IPS-18a (cell line): ENCODE measurements around the gene ADPRM.

Experiments used
- H3K27ac ChIP-seq: one replicate; pipeline ENCODE4 v1.5.1; 2013; ENCODE audit warnings: low read length
- H3K27me3 ChIP-seq: one replicate; pipeline ENCODE4 v1.6.1; 2013; ENCODE audit warnings: mild to moderate bottlenecking, low read length; ENCODE audit not compliant: control insufficient read depth, insufficient read depth
- H3K36me3 ChIP-seq: one replicate; pipeline ENCODE4 v1.6.1; 2013; ENCODE audit warnings: low read depth, low read length; ENCODE audit not compliant: control insufficient read depth
- H3K4me1 ChIP-seq: one replicate; pipeline ENCODE4 v1.6.1; 2013; ENCODE audit warnings: low read depth, low read length; ENCODE audit not compliant: control insufficient read depth
- H3K4me3 ChIP-seq: one replicate; pipeline ENCODE4 v1.5.1; 2013; ENCODE audit warnings: low read length
- H3K9ac ChIP-seq: one replicate; pipeline ENCODE4 v1.6.1; 2013; ENCODE audit warnings: mild to moderate bottlenecking, low read length, moderate library complexity
- H3K9me3 ChIP-seq: one replicate; pipeline ENCODE4 v1.6.1; 2013; ENCODE audit warnings: low read depth, low read length; ENCODE audit not compliant: control insufficient read depth

ADPRM gene, protein sequence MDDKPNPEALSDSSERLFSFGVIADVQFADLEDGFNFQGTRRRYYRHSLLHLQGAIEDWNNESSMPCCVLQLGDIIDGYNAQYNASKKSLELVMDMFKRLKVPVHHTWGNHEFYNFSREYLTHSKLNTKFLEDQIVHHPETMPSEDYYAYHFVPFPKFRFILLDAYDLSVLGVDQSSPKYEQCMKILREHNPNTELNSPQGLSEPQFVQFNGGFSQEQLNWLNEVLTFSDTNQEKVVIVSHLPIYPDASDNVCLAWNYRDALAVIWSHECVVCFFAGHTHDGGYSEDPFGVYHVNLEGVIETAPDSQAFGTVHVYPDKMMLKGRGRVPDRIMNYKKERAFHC

DNA sequence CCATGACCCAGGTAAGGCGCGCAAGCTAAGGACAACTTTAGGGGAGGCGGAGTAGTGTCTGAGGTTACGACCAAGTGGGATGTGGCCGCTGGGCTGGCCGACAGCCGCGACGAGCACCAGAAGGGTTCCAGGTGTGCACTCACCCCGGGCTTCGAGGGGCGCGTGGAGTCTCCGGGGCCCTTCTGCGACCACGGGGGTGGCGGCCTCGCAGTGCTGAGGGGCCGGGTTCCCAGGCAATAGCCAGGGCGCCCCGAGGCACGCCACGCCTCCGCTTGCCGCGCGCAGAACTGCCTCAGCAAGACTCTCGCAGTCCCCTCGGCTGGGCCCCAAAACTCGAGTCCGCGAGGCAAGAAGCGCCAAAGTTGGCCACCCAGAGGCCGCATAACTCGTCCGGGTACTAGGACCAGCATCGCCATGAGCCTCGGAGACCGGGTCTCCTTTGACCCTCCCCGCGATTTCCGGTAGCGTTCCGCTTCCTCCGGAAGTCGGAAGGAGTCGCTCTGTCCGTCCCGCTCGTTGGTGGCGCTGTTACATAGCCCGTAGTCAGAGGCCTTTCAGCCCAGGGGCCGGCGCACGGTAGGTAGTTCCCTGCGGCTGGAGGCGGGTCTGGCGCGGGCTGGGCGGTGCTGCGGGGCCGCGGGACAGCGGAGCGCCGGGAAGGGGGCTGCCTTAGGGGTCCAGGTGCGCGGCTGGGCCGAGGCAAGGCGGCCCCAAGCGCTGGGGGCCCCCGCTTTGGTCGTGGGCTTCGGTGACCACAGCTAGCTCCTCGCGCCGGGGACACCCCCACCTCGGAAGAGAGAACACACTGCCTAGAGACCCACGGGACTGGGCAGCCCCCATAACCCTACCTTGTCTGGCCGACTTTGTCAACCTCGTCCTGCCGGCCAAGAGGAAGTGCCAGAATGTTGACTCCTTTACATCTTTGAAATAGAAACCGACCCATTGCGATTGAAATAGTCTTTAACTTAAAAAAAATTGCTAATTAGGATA, at the start of gene ADPRM, which contains the start of gene SCO1:
Gene ADPRM, plus strand, starts transcription at position 503 of the 990 bp plus-strand sequence. CDS start 7,333 bp downstream, outside the sequence.
Gene SCO1, minus strand, starts transcription at position 442 of the 990 bp plus-strand sequence. Its CDS starts 26 bp downstream, at position 416.
- Histone ChIP-seq H3K9me3 (no peaks in the 10 kb centered on the region), H3K9ac (peak within 1 kb of the TSS; percentile 89), H3K4me3 (peak within 1 kb of the TSS; percentile 95), H3K4me1 (no peaks in the 10 kb centered on the region), H3K36me3 (peaks cover 30% of the 10 kb centered on the region), H3K27me3 (no peaks in the 10 kb centered on the region), H3K27ac (peak within 1 kb of the TSS; percentile 64)

DNA sequence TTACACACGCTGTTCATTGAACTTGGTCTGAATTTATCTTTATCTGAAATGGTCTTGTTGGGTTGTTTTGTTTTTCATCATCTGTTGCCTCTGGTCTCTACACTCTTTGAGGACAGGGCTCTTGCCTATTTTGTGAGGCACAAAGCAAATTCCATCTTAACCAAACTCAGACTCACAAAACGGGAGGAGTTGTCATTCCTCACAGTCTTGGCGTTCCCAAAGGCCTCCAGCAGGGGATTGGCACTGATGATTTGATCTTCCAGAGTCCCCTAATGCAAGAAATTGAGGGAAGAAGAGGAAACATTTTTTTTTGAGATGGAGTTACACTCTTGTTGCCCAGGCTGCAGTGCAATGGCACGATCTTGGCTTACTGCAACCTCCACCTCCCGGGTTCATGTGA, 49.0 kb upstream of the ADPRM start:
- no peaks in the 10 kb centered on the region for H3K4me1 ChIP-seq
- no peak overlapping the region for H3K27ac ChIP-seq
- H3K9me3 ChIP-seq: no peaks in the 10 kb centered on the region
- H3K4me3 ChIP-seq: no peak overlapping the region
- no peaks in the 10 kb centered on the region for H3K36me3 ChIP-seq
- H3K27me3 ChIP-seq: no peaks in the 10 kb centered on the region
- no peak overlapping the region for H3K9ac ChIP-seq

- Histone ChIP-seq H3K9me3 (no peaks in the 10 kb centered on the region), H3K9ac (no peak overlapping the region), H3K4me3 (no peak overlapping the region), H3K4me1 (no peaks in the 10 kb centered on the region), H3K27ac (no peak overlapping the region), H3K27me3 (no peaks in the 10 kb centered on the region), H3K36me3 (no peaks in the 10 kb centered on the region)
Observed at GRCh38 chr17:10648956-10649355, 48.4 kb upstream of the ADPRM start.

DNA sequence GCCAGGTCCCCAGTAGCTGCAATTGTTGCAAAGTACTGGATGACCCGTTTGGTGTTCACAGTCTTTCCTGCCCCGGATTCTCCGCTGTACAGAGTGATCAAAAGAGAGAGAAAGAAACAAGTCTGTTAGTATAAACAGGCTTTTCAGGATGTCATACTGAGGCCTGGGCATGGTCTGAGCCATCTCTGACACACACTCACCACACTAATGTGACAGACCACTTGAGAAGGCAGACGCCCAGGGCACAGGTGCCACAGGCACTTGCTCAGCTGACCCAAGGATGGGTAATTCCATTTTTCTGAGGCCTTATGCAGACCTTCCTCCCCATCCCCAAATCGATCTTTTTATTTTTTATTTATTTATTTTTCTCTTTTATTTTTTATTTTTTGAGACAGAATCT, 47.8 kb upstream of the ADPRM start:
- no peaks in the 10 kb centered on the region for H3K4me1 ChIP-seq
- H3K36me3 ChIP-seq: no peaks in the 10 kb centered on the region
- no peak overlapping the region for H3K27ac ChIP-seq
- H3K4me3 ChIP-seq: no peak overlapping the region
- no peaks in the 10 kb centered on the region for H3K27me3 ChIP-seq
- H3K9me3 ChIP-seq: no peaks in the 10 kb centered on the region
- H3K9ac ChIP-seq: no peak overlapping the region

DNA sequence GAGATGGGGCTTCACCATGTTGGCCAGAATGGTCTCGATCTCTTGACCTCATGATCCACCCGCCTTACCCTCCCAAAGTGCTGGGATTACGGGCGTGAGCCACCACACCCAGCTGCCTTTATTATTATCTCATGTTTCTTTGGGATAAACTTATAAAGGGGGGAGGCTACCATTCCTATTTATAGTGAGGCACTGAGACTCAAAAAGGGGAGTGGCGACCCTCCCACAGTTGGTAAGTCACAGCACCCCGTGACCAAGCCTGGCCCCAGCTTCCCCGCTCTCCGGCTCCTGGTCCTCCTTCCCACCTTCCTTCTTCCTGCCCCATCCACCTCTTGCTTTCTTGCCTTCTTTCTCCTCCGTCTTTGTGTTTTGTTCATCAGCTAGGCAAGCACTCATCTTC, 45.5 kb upstream of the ADPRM start:
- Histone ChIP-seq H3K9ac (no peak overlapping the region), H3K4me1 (no peaks in the 10 kb centered on the region), H3K36me3 (no peaks in the 10 kb centered on the region), H3K4me3 (no peak overlapping the region), H3K27me3 (no peaks in the 10 kb centered on the region), H3K27ac (no peak overlapping the region), H3K9me3 (no peaks in the 10 kb centered on the region)

- Histone ChIP-seq H3K9me3 (no peaks in the 10 kb centered on the region), H3K36me3 (no peaks in the 10 kb centered on the region), H3K4me3 (no peak overlapping the region), H3K27ac (no peak overlapping the region), H3K9ac (no peak overlapping the region), H3K4me1 (no peaks in the 10 kb centered on the region), H3K27me3 (no peaks in the 10 kb centered on the region)
Observed at GRCh38 chr17:10652984-10653659, 44.3 kb upstream of the ADPRM start.

DNA sequence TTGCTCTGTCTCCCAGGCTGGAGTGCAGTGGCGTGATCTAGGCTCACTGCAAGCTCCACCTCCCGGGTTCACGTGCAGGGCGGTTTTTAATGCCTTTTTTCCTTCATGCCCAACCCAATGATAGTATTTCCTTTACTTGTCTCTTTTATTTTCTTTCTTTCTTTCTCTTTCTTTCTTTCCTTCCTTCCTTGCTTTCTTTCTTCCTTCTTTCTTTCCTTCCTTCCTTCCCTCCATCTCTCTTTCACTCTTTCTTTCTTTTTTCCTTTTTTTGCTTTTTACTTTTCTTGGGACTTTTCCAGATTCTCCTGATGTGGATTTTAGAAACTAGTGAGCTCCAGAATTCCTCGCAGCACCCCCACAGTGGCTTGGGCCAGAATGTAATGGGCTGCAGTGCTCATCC, 43.4 kb upstream of the ADPRM start:
- no peaks in the 10 kb centered on the region for H3K9me3 ChIP-seq
- H3K4me3 ChIP-seq: no peak overlapping the region
- no peaks in the 10 kb centered on the region for H3K4me1 ChIP-seq
- H3K9ac ChIP-seq: no peak overlapping the region
- H3K36me3 ChIP-seq: no peaks in the 10 kb centered on the region
- H3K27ac ChIP-seq: no peak overlapping the region
- no peaks in the 10 kb centered on the region for H3K27me3 ChIP-seq

GRCh38 chr17:10657148-10657547, 40.2 kb upstream of the ADPRM start, which contains the start of gene MYH3:
TSS of gene MYH3 (minus strand) at chr17:10657309. CDS start at chr17:10655064, 2,245 bp downstream.
- H3K4me3 ChIP-seq: no peak within 1 kb of the TSS
- H3K9ac ChIP-seq: no peak within 1 kb of the TSS
- no peaks in the 10 kb centered on the region for H3K4me1 ChIP-seq
- H3K27me3 ChIP-seq: no peaks in the 10 kb centered on the region
- no peaks in the 10 kb centered on the region for H3K36me3 ChIP-seq
- H3K27ac ChIP-seq: no peak within 1 kb of the TSS
- H3K9me3 ChIP-seq: no peaks in the 10 kb centered on the region

GRCh38 chr17:10657879-10658278, 39.5 kb upstream of the ADPRM start:
- H3K9ac ChIP-seq: no peak overlapping the region
- no peaks in the 10 kb centered on the region for H3K36me3 ChIP-seq
- no peak overlapping the region for H3K27ac ChIP-seq
- H3K4me3 ChIP-seq: no peak overlapping the region
- H3K9me3 ChIP-seq: no peaks in the 10 kb centered on the region
- no peaks in the 10 kb centered on the region for H3K27me3 ChIP-seq
- no peaks in the 10 kb centered on the region for H3K4me1 ChIP-seq

DNA sequence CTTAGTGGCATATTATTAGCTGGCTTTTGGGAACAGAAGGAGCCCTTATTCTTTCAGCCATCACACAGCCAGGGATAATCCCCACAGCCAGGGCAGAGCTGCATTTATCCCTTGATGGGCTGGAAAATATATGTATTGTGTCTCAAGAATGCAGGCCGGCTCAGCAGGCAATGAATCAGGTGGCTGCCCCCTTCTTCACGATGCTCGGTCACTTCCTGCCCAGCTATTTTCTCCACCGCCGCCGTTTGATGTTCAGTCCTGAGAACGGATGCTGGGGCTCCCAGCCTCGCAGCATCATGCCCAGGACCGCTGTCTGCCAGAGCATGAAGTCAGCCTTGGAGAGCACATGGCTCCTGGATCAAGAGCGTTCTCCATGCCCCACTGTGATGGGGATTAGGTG, 36.0 kb upstream of the ADPRM start:
- H3K27ac ChIP-seq: no peak overlapping the region
- no peak overlapping the region for H3K9ac ChIP-seq
- no peaks in the 10 kb centered on the region for H3K9me3 ChIP-seq
- no peaks in the 10 kb centered on the region for H3K36me3 ChIP-seq
- no peak overlapping the region for H3K4me3 ChIP-seq
- H3K27me3 ChIP-seq: no peaks in the 10 kb centered on the region
- no peaks in the 10 kb centered on the region for H3K4me1 ChIP-seq

GRCh38 chr17:10663231-10663630, 34.2 kb upstream of the ADPRM start:
- Histone ChIP-seq H3K27me3 (no peaks in the 10 kb centered on the region), H3K4me3 (no peak overlapping the region), H3K9ac (no peak overlapping the region), H3K4me1 (no peaks in the 10 kb centered on the region), H3K27ac (no peak overlapping the region), H3K9me3 (no peaks in the 10 kb centered on the region), H3K36me3 (no peaks in the 10 kb centered on the region)
